GM10266 (cell line): Measurements from ENCODE around the gene MRPL39.

ENCODE experiments used
- DNase-seq: peaks from one replicate; pipeline ENCODE4 v3.0.0; 2012; ENCODE audit errors: extremely low spot score
- CTCF ChIP-seq: IDR thresholded peaks from 2 replicates; pipeline ENCODE4 v1.5.1; 2012; ENCODE audit warnings: mild to moderate bottlenecking, low read depth; ENCODE audit not compliant: control insufficient read depth, insufficient read depth; ENCODE audit errors: missing control alignments

Gene MRPL39

GRCh38 chr21:25582164-25582790 lies 25.0 kb downstream of the MRPL39 start:
- TF ChIP-seq CTCF, result no peak
- DNase-seq, result no peak

DNA sequence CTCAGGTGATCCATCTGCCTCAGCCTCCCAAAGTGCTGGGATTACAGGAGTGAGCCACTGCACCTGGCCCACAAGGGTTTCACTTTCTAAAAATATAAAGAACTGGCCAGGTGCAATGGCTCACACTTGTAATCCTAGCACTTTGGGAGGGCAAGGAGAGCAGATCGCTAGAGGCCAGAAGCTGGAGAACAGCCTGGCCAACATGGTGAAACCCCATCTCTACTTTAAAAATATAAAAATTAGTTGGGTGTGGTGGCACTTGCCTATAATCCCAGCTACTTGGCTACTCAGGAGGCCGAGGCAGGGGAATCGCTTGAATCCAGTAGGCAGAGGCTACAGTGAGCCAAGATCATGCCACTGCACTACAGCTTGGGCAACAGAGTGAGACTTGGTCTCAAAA lies 25.7 kb downstream of the MRPL39 start:
- DNase-seq, result no peak
- TF ChIP-seq CTCF, result no peak

- no peak for DNase-seq
- no peak for TF ChIP-seq CTCF
Observed at GRCh38 chr21:25580912-25581260, 26.4 kb downstream of the MRPL39 start.

GRCh38 chr21:25579226-25580013 lies 27.9 kb downstream of the MRPL39 start:
- no peak for TF ChIP-seq CTCF

GRCh38 chr21:25578056-25578961 lies 29.0 kb downstream of the MRPL39 start:
- TF ChIP-seq CTCF, result no peak

More at GRCh38 chr21:25579226-25580013, 27.9 kb downstream of the MRPL39 start:
- no peak for DNase-seq

GRCh38 chr21:25577424-25578055 lies 29.7 kb downstream of the MRPL39 start:
- no peak for DNase-seq
- TF ChIP-seq CTCF, result no peak

More at GRCh38 chr21:25578056-25578961, 29.0 kb downstream of the MRPL39 start:
- no peak for DNase-seq
